Liver (tissue), 9 donors: ENCODE measurements around the gene C2orf49. TPM values are rescaled to one million over a fixed set of nuclear protein-coding genes. Genes with fewer than 3 reads are reported as not detected.
"Not testable (repeated sequence)": the region's sequence is repeated elsewhere in the genome, so short reads cannot be mapped to it uniquely, and the experiment has no call there.

Experiments
- DNase-seq: peaks from one replicate; pipeline ENCODE4 v3.0.0-alpha.2; 2017; ENCODE audit warnings: low spot score
- H3K27ac ChIP-seq, 2 donors: one replicate each; pipeline ENCODE4 v1.7.0; 2013; ENCODE audit warnings: inconsistent platforms in 2 of 2, low read length in 2 of 2, control low read depth in 1 of 2, low read depth in 1 of 2, mild to moderate bottlenecking in 1 of 2
- H3K27me3 ChIP-seq, 4 donors: one replicate each; pipeline versions ENCODE4 v1.6.1 to v1.7.0; 2013; ENCODE audit warnings: low read length in 3 of 4, inconsistent platforms in 1 of 4, mild to moderate bottlenecking in 1 of 4, moderate library complexity in 1 of 4; ENCODE audit not compliant: control insufficient read depth in 4 of 4, insufficient read depth in 4 of 4
- H3K36me3 ChIP-seq, 4 donors: one replicate each; pipeline versions ENCODE4 v1.6.1 to v1.7.0; 2013; ENCODE audit warnings: low read length in 3 of 4, mild to moderate bottlenecking in 3 of 4, low read depth in 1 of 4, moderate library complexity in 1 of 4; ENCODE audit not compliant: control insufficient read depth in 4 of 4, insufficient read depth in 3 of 4
- H3K4me1 ChIP-seq, 4 donors: one replicate each; pipeline versions ENCODE4 v1.6.1 to v1.7.0; 2013; ENCODE audit warnings: low read length in 3 of 4, mild to moderate bottlenecking in 3 of 4, moderate library complexity in 1 of 4; ENCODE audit not compliant: control insufficient read depth in 4 of 4, insufficient read depth in 4 of 4
- H3K4me3 ChIP-seq, 3 donors: one replicate each; pipeline versions ENCODE4 v1.6.1 to v1.7.0; 2013; ENCODE audit warnings: low read length in 3 of 3, control low read depth in 1 of 3, low read depth in 1 of 3, mild to moderate bottlenecking in 1 of 3
- H3K9ac ChIP-seq, 2 donors: one replicate each; pipeline ENCODE4 v1.7.0; 2013; ENCODE audit warnings: low read length in 2 of 2, mild to moderate bottlenecking in 2 of 2, moderate library complexity in 2 of 2, control low read depth in 1 of 2, low read depth in 1 of 2
- H3K9me3 ChIP-seq, 4 donors: one replicate each; pipeline versions ENCODE4 v1.6.1 to v1.7.0; 2013; ENCODE audit warnings: low read length in 3 of 4; ENCODE audit not compliant: control insufficient read depth in 4 of 4
- EGR1 ChIP-seq, 2 donors: IDR thresholded peaks; 2 replicates each; pipeline ENCODE4 v1.6.1; 2016 to 2018; ENCODE audit warnings: antibody characterized with exemption in 2 of 2, low read depth in 2 of 2
- FOXA1 ChIP-seq: IDR thresholded peaks from 2 replicates; pipeline ENCODE4 v1.6.1; 2016; ENCODE audit warnings: antibody characterized with exemption
- FOXA2 ChIP-seq: IDR thresholded peaks from 2 replicates; pipeline ENCODE4 v1.6.1; 2016; ENCODE audit warnings: antibody characterized with exemption
- GABPA ChIP-seq, 2 donors: IDR thresholded peaks in 1 of 2; conservative IDR thresholded peaks in 1 of 2; 2 replicates each; pipeline ENCODE4 v1.6.1; 2016; ENCODE audit warnings: antibody characterized with exemption in 2 of 2, mild to moderate bottlenecking in 1 of 2, moderate library complexity in 1 of 2
- HNF4A ChIP-seq, 2 donors: conservative IDR thresholded peaks; 2 replicates each; pipeline ENCODE4 v1.6.1; 2016; ENCODE audit warnings: antibody characterized with exemption in 2 of 2, mild to moderate bottlenecking in 2 of 2
- HNF4G ChIP-seq: IDR thresholded peaks from 2 replicates; pipeline ENCODE4 v1.6.1; 2016; ENCODE audit warnings: antibody characterized with exemption
- JUND ChIP-seq, 2 donors: IDR thresholded peaks; 2 replicates each; pipeline ENCODE4 v1.6.1; 2016; ENCODE audit warnings: antibody characterized with exemption in 2 of 2
- NR2F2 ChIP-seq: IDR thresholded peaks from 2 replicates; pipeline ENCODE4 v1.6.1; 2016; ENCODE audit warnings: antibody characterized with exemption
- RAD21 ChIP-seq, 2 donors: IDR thresholded peaks; 2 replicates each; pipeline ENCODE4 v1.6.1; 2016; ENCODE audit warnings: antibody characterized with exemption in 2 of 2, mild to moderate bottlenecking in 2 of 2
- RXRA ChIP-seq, 2 donors: IDR thresholded peaks; 2 replicates each; pipeline ENCODE4 v1.6.1; 2017 to 2018; ENCODE audit warnings: antibody characterized with exemption in 2 of 2, mild to moderate bottlenecking in 1 of 2
- SP1 ChIP-seq: IDR thresholded peaks from 2 replicates; pipeline ENCODE4 v1.6.1; 2018; ENCODE audit warnings: antibody characterized with exemption, mild to moderate bottlenecking
- TAF1 ChIP-seq: conservative IDR thresholded peaks from 2 replicates; pipeline ENCODE4 v1.6.1; 2016; ENCODE audit warnings: antibody characterized with exemption, mild to moderate bottlenecking
- YY1 ChIP-seq: IDR thresholded peaks from 2 replicates; pipeline ENCODE4 v1.6.1; 2016; ENCODE audit warnings: antibody characterized with exemption, mild to moderate bottlenecking
- WGBS: extraction: QIAGEN DNeasy Blood & Tissue Kit; methylation state at CpG from one replicate; pipeline ENCODE4 v1.1.7; 2013; 5-methylcytosine and 5-hydroxymethylcytosine counted together
- polyA plus RNA-seq, 2 donors: library from polyadenylated mRNA; stranded (reverse) in 1 of 2; unstranded in 1 of 2; fragments of 200-250 nt in 1 of 2; fragments of >200 nt in 1 of 2; fragmentation: Nextera tagmentation in 1 of 2; extraction: Ambion mirVana in 1 of 2; gene quantifications; one replicate each; pipeline versions ENCODE4 v1.2.1 to v1.2.3, GENCODE V29; 2013 to 2015
- total RNA-seq, 2 donors: library from RNA; depleted of rRNA; stranded (reverse); fragments of >200 nt; gene quantifications; one replicate each; pipeline ENCODE4 v1.2.3, GENCODE V29; 2014
- TF ChIP-seq, protein P1 (sequence below): IDR thresholded peaks from 2 replicates; pipeline ENCODE4 v1.6.1; 2016; ENCODE audit warnings: antibody characterized with exemption
- TF ChIP-seq, protein P2 (sequence below): IDR thresholded peaks from 2 replicates; pipeline ENCODE4 v1.6.1; 2016; ENCODE audit warnings: antibody characterized with exemption
- TF ChIP-seq, protein P3 (sequence below): IDR thresholded peaks from 2 replicates; pipeline ENCODE4 v1.6.1; 2016; ENCODE audit warnings: antibody characterized with exemption, mild to moderate bottlenecking
- TF ChIP-seq, protein P4 (sequence below): IDR thresholded peaks from 2 replicates; pipeline ENCODE4 v1.6.1; 2016; ENCODE audit warnings: antibody characterized with exemption
- TF ChIP-seq, protein P5 (sequence below): fragments of 150-350 bp; IDR thresholded peaks from 2 replicates; pipeline ENCODE4 v1.5.1; 2017; ENCODE audit warnings: improper control_type of control experiment, low read depth, low read length; ENCODE audit not compliant: missing input control
- donor health status: healthy.
- donor health status: healthy.
- donor health status: healthy.
- donor health status: healthy.
- donor health status: healthy.

The C2orf49 gene
- total and polyA plus RNA-seq, 4 donors = 3.3 to 8.2 (median 8.1) TPM

DNA sequence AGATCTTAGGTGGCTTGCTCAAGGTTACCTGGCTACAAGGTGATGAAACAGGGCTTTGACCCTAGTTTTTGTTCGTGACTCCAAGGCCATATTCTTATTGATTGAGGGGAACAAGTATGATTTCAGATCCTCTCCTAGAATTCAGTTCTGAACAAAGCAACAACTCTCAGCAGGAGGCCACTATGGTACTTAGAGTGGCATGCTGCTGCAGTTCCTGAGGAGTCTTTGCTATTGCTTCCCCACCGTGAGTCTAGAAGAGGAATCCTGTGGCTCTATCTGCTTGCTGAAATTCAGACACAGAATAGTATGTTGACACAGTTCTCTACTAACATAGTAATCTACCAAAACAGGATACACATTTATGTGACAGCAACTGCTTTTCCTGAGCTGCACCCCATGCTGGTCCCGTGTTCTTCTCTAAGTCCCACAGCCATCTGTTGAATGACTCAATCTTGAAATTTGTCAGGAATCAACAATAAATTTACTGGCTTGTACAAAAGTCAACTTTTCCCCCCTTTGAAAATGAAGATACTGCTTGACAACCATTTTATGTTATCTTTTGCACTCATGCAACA is 11.9 kb upstream of the C2orf49 start:
- H3K9me3 ChIP-seq = no peaks in the 10 kb centered on the region
- no peak overlapping the region for H3K27ac ChIP-seq
- H3K27me3 ChIP-seq = no peaks in the 10 kb centered on the region
- H3K9ac ChIP-seq = no peak overlapping the region
- no peaks in the 10 kb centered on the region for H3K36me3 ChIP-seq
- 75% methylated on average over 3 of the region's 3 CpGs for WGBS
- no peak overlapping the region for H3K4me3 ChIP-seq
- peaks cover 7 to 22% (median 14%) of the 10 kb centered on the region in 4 donors for H3K4me1 ChIP-seq
- no peak for DNase-seq
- TF ChIP-seq SP1 (no peak), HNF4G (no peak), TAF1 (no peak), NR2F2 (no peak), GABPA (IDR thresholded peaks at IDR 0.05 in 1 of 2, conservative IDR thresholded peaks at IDR 0.05 in 1 of 2) (no peak), FOXA2 (no peak), HNF4A (conservative IDR thresholded peaks at IDR 0.05) (no peak), RXRA (IDR thresholded peaks at IDR 0.05) (no peak), YY1 (no peak), RAD21 (IDR thresholded peaks at IDR 0.05) (no peak), JUND (IDR thresholded peaks at IDR 0.05) (no peak), FOXA1 (no peak), EGR1 (IDR thresholded peaks at IDR 0.05; ENCODE audit: low read depth in 2 of 2) (no peak)
- TF ChIP-seq, protein P1, sequence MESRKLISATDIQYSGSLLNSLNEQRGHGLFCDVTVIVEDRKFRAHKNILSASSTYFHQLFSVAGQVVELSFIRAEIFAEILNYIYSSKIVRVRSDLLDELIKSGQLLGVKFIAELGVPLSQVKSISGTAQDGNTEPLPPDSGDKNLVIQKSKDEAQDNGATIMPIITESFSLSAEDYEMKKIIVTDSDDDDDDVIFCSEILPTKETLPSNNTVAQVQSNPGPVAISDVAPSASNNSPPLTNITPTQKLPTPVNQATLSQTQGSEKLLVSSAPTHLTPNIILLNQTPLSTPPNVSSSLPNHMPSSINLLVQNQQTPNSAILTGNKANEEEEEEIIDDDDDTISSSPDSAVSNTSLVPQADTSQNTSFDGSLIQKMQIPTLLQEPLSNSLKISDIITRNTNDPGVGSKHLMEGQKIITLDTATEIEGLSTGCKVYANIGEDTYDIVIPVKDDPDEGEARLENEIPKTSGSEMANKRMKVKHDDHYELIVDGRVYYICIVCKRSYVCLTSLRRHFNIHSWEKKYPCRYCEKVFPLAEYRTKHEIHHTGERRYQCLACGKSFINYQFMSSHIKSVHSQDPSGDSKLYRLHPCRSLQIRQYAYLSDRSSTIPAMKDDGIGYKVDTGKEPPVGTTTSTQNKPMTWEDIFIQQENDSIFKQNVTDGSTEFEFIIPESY = no peak
- TF ChIP-seq, protein P2, sequence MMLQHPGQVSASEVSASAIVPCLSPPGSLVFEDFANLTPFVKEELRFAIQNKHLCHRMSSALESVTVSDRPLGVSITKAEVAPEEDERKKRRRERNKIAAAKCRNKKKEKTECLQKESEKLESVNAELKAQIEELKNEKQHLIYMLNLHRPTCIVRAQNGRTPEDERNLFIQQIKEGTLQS = no peak
- TF ChIP-seq, protein P3, sequence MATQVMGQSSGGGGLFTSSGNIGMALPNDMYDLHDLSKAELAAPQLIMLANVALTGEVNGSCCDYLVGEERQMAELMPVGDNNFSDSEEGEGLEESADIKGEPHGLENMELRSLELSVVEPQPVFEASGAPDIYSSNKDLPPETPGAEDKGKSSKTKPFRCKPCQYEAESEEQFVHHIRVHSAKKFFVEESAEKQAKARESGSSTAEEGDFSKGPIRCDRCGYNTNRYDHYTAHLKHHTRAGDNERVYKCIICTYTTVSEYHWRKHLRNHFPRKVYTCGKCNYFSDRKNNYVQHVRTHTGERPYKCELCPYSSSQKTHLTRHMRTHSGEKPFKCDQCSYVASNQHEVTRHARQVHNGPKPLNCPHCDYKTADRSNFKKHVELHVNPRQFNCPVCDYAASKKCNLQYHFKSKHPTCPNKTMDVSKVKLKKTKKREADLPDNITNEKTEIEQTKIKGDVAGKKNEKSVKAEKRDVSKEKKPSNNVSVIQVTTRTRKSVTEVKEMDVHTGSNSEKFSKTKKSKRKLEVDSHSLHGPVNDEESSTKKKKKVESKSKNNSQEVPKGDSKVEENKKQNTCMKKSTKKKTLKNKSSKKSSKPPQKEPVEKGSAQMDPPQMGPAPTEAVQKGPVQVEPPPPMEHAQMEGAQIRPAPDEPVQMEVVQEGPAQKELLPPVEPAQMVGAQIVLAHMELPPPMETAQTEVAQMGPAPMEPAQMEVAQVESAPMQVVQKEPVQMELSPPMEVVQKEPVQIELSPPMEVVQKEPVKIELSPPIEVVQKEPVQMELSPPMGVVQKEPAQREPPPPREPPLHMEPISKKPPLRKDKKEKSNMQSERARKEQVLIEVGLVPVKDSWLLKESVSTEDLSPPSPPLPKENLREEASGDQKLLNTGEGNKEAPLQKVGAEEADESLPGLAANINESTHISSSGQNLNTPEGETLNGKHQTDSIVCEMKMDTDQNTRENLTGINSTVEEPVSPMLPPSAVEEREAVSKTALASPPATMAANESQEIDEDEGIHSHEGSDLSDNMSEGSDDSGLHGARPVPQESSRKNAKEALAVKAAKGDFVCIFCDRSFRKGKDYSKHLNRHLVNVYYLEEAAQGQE = no peak
- TF ChIP-seq, protein P4, sequence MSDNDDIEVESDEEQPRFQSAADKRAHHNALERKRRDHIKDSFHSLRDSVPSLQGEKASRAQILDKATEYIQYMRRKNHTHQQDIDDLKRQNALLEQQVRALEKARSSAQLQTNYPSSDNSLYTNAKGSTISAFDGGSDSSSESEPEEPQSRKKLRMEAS = no peak
- TF ChIP-seq, protein P5, sequence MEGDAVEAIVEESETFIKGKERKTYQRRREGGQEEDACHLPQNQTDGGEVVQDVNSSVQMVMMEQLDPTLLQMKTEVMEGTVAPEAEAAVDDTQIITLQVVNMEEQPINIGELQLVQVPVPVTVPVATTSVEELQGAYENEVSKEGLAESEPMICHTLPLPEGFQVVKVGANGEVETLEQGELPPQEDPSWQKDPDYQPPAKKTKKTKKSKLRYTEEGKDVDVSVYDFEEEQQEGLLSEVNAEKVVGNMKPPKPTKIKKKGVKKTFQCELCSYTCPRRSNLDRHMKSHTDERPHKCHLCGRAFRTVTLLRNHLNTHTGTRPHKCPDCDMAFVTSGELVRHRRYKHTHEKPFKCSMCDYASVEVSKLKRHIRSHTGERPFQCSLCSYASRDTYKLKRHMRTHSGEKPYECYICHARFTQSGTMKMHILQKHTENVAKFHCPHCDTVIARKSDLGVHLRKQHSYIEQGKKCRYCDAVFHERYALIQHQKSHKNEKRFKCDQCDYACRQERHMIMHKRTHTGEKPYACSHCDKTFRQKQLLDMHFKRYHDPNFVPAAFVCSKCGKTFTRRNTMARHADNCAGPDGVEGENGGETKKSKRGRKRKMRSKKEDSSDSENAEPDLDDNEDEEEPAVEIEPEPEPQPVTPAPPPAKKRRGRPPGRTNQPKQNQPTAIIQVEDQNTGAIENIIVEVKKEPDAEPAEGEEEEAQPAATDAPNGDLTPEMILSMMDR = no peak

DNA sequence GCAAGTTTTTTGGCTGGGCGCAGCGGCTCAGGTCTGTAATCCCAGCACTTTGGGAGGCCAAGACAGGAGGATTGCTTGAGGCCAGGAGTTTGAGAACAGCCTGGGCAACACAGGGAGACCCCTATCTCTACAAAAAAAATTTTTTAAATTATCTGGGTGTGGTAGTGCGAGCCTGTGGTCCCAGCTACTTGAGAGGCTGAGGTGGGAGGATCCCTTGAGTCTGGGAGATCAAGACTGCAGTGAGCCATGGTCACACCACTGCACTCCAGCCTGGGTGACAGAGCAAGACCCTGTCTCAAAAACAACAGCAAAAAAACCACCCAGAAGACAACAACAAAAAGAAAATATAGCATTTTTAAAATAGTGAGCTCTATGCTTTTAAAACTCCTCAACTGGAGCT is 10.1 kb upstream of the C2orf49 start:
- WGBS = 96% methylated on average over 3 of the region's 3 CpGs
- DNase-seq, H3K4me3 ChIP-seq, H3K9me3 ChIP-seq, H3K27ac ChIP-seq, H3K9ac ChIP-seq, H3K27me3 ChIP-seq, H3K36me3 ChIP-seq: not testable (repeated sequence)
- H3K4me1 ChIP-seq = peaks cover 7 to 26% (median 15%) of the 10 kb centered on the region in 4 donors
